MCF 10A (cell line): ENCODE data around the gene DSCAML1. TPM values are rescaled to one million over a fixed set of nuclear protein-coding genes. Genes with fewer than 3 reads are reported as not detected.

Source experiments
- BruUV-seq: library from RNA; stranded (reverse); fragments of 400-500 nt; replicated peaks from 2 replicates; lab custom pipeline; 2021; lab: Mats Ljungman, UMichigan
- CTCF ChIA-PET: fragments of 300-600 bp; sonication (Branson Sonifier 250); formaldehyde crosslinking; extraction: SDS; loops from one replicate; lab custom pipeline; 2021; ENCODE audit warnings: antibody characterized with exemption, inconsistent platforms; lab: Yijun Ruan, JAX
- POLR2A ChIA-PET: fragments of 300-600, 350-650 bp; sonication (Branson Sonifier 250); formaldehyde crosslinking; extraction: SDS; loops from one replicate; lab custom pipeline; 2020; ENCODE audit warnings: antibody characterized with exemption, inconsistent platforms; lab: Yijun Ruan, JAX
- DNase-seq: peaks from one replicate; pipeline ENCODE4 v3.0.0-alpha.2; 2018; ENCODE audit not compliant: unreplicated experiment
- H3K27ac Mint-ChIP-seq: one replicate; pipeline ENCODE4 v1.8.0; 2022; ENCODE audit warnings: mild to moderate bottlenecking, low read depth, mixed read lengths; ENCODE audit not compliant: unreplicated experiment
- H3K27me3 Mint-ChIP-seq: one replicate; pipeline ENCODE4 v1.8.0; 2022; ENCODE audit warnings: mixed read lengths; ENCODE audit not compliant: insufficient read depth, unreplicated experiment
- H3K36me3 Mint-ChIP-seq: one replicate; pipeline ENCODE4 v1.8.0; 2022; ENCODE audit warnings: mild to moderate bottlenecking, moderate library complexity, mixed read lengths; ENCODE audit not compliant: insufficient read depth, unreplicated experiment
- H3K4me1 Mint-ChIP-seq: one replicate; pipeline ENCODE4 v1.8.0; 2022; ENCODE audit warnings: mixed read lengths; ENCODE audit not compliant: insufficient read depth, unreplicated experiment
- H3K4me3 Mint-ChIP-seq: one replicate; pipeline ENCODE4 v1.8.0; 2022; ENCODE audit warnings: mild to moderate bottlenecking, moderate library complexity, mixed read lengths; ENCODE audit not compliant: unreplicated experiment
- H3K9me3 Mint-ChIP-seq: one replicate; pipeline ENCODE4 v1.8.0; 2022; ENCODE audit warnings: mixed read lengths; ENCODE audit not compliant: unreplicated experiment
- CTCF ChIP-seq: fragments of 200-600 bp; IDR thresholded peaks from one replicate; pipeline ENCODE4 v1.8.0; 2022; ENCODE audit warnings: antibody characterized with exemption, mild to moderate bottlenecking; ENCODE audit not compliant: unreplicated experiment
- intact Hi-C: fragments of 100-400 bp; cut with micrococcal nuclease; formaldehyde crosslinking; loops from 2 replicates; pipeline ENCODE4 v1.14.1; 2022
- total RNA-seq: library from RNA; stranded (reverse); gene quantifications from 2 replicates; pipeline ENCODE4 v1.2.3, GENCODE V29; 2022

DSCAML1 gene
- total RNA-seq, 1 experiment from 2014 or later = not detected

GRCh38 chr11:117702946-117703598 is 93.9 kb downstream of the DSCAML1 start:
- no TSS peak for BruUV-seq
- Mint-ChIP-seq H3K27me3 (peaks cover 74% of the 10 kb centered on the region), H3K36me3 (peaks cover 5% of the 10 kb centered on the region), H3K9me3 (no peaks in the 10 kb centered on the region), H3K4me3 (no peak overlapping the region), H3K27ac (no peak overlapping the region), H3K4me1 (no peaks in the 10 kb centered on the region)
- intact Hi-C loops = no loop called here
- ChIA-PET POLR2A (no interaction called here), CTCF (no interaction called here)
- TF ChIP-seq CTCF = no peak
- DNase-seq = no peak

GRCh38 chr11:117701781-117702180 is 95.2 kb downstream of the DSCAML1 start:
- no peak for DNase-seq
- H3K27ac Mint-ChIP-seq = no peak overlapping the region
- POLR2A ChIA-PET = interaction anchor here (0.7 kb wide), 1 partner anchor 83 kb away, joined by 4 read pairs; no protein-coding TSS in a partner anchor
- H3K4me1 Mint-ChIP-seq = no peaks in the 10 kb centered on the region
- peaks cover 67% of the 10 kb centered on the region for H3K27me3 Mint-ChIP-seq
- intact Hi-C loops = no loop called here
- peaks cover 5% of the 10 kb centered on the region for H3K36me3 Mint-ChIP-seq
- no peak for TF ChIP-seq CTCF
- H3K4me3 Mint-ChIP-seq = no peak overlapping the region
- BruUV-seq = no TSS peak
- no peaks in the 10 kb centered on the region for H3K9me3 Mint-ChIP-seq
- CTCF ChIA-PET = no interaction called here

- Mint-ChIP-seq H3K27me3 (peaks cover 56% of the 10 kb centered on the region), H3K9me3 (no peaks in the 10 kb centered on the region), H3K36me3 (peaks cover 5% of the 10 kb centered on the region), H3K4me1 (no peaks in the 10 kb centered on the region), H3K27ac (no peak overlapping the region), H3K4me3 (no peak overlapping the region)
- ChIA-PET POLR2A (interaction anchor here (0.6 kb wide), 1 partner anchor 134 kb away, joined by 4 read pairs; no protein-coding TSS in a partner anchor), CTCF (no interaction called here)
- peak; percentile 14 for DNase-seq
- intact Hi-C loops = no loop called here
- TF ChIP-seq CTCF = no peak
- no TSS peak for BruUV-seq
Measured at GRCh38 chr11:117700551-117700950, 96.5 kb downstream of the DSCAML1 start.

- CTCF ChIA-PET = no interaction called here
- Mint-ChIP-seq H3K36me3 (peaks cover 3% of the 10 kb centered on the region), H3K27ac (no peak overlapping the region), H3K27me3 (peaks cover 46% of the 10 kb centered on the region), H3K4me3 (no peak overlapping the region), H3K9me3 (no peaks in the 10 kb centered on the region), H3K4me1 (no peaks in the 10 kb centered on the region)
- TF ChIP-seq CTCF = no peak
- BruUV-seq = no TSS peak
- DNase-seq = no peak
- intact Hi-C loops = no loop called here
- POLR2A ChIA-PET = no interaction called here
Measured at GRCh38 chr11:117697319-117697718, 99.7 kb downstream of the DSCAML1 start.
